GM23338 (cell line): ENCODE data around the gene SCFD2. TPM values are rescaled to one million over a fixed set of nuclear protein-coding genes. Genes with fewer than 3 reads are reported as not detected.
A peak's percentile ranks its signal among the peaks of the same experiment; 100 is the strongest.

Experiments
- ATAC-seq: fragments of 200-7000 bp; cut with Tn5 transposase; 3 replicates; pipeline ENCODE4 v1.9.1; 2020
- DNase-seq: peaks from one replicate; pipeline ENCODE4 v3.0.0-alpha.2; 2015; ENCODE audit warnings: low spot score
- H2AFZ ChIP-seq: fragments of 200-600 bp; sonication (generic); 2 replicates; pipeline ENCODE4 v1.8.0; 2016; ENCODE audit warnings: antibody characterized with exemption, mild to moderate bottlenecking, moderate library complexity
- H3F3A ChIP-seq: fragments of 200-600 bp; sonication (generic); replicated peaks from 2 replicates; pipeline ENCODE4 v1.8.0; 2017; ENCODE audit warnings: antibody characterized with exemption, mixed run types, low read depth
- H3K27ac ChIP-seq: fragments of 200-600 bp; sonication (generic); 2 replicates; pipeline ENCODE4 v1.6.1; 2016; ENCODE audit warnings: low read depth
- H3K27me3 ChIP-seq: fragments of 200-600 bp; sonication (generic); 2 replicates; pipeline ENCODE4 v1.8.0; 2016; ENCODE audit warnings: mild to moderate bottlenecking, mixed run types, moderate library complexity; ENCODE audit not compliant: insufficient read depth
- H3K36me3 ChIP-seq: fragments of 200-600 bp; sonication (generic); 2 replicates; pipeline ENCODE4 v1.8.0; 2016; ENCODE audit warnings: mild to moderate bottlenecking; ENCODE audit not compliant: insufficient read depth
- H3K4me1 ChIP-seq: fragments of 200-600 bp; sonication (generic); 2 replicates; pipeline ENCODE4 v1.8.0; 2016; ENCODE audit warnings: mild to moderate bottlenecking, moderate library complexity; ENCODE audit not compliant: insufficient read depth
- H3K4me2 ChIP-seq: fragments of 200-600 bp; sonication (generic); 2 replicates; pipeline ENCODE4 v1.7.1; 2017; ENCODE audit warnings: mixed run types
- H3K4me3 ChIP-seq: fragments of 200-600 bp; sonication (generic); 2 replicates; pipeline ENCODE4 v1.6.1; 2016; ENCODE audit warnings: mixed run types
- H3K79me2 ChIP-seq: fragments of 200-600 bp; sonication (generic); replicated peaks from 2 replicates; pipeline ENCODE4 v1.8.0; 2017; ENCODE audit warnings: mild to moderate bottlenecking; ENCODE audit not compliant: insufficient read depth
- H3K9me2 ChIP-seq: fragments of 200-600 bp; sonication (generic); 2 replicates; pipeline ENCODE4 v1.8.0; 2017; ENCODE audit not compliant: insufficient read depth
- H4K20me1 ChIP-seq: fragments of 200-600 bp; sonication (generic); replicated peaks from 2 replicates; pipeline ENCODE4 v1.8.0; 2017; ENCODE audit warnings: mild to moderate bottlenecking; ENCODE audit not compliant: insufficient read depth
- H3K27ac Mint-ChIP-seq: 2 replicates; pipeline ENCODE4 v1.8.0; 2020; ENCODE audit warnings: inconsistent platforms, mild to moderate bottlenecking, moderate library complexity, mixed read lengths
- H3K27me3 Mint-ChIP-seq: 3 replicates; pipeline ENCODE4 v1.8.0; 2022; ENCODE audit warnings: low read depth, mild to moderate bottlenecking, moderate library complexity, mixed read lengths, inconsistent platforms; ENCODE audit not compliant: insufficient read depth, poor library complexity
- H3K36me3 Mint-ChIP-seq: 3 replicates; pipeline ENCODE4 v1.8.0; 2021; ENCODE audit warnings: low read depth, mild to moderate bottlenecking, inconsistent platforms, moderate library complexity, mixed read lengths
- H3K4me1 Mint-ChIP-seq: 3 replicates; pipeline ENCODE4 v1.8.0; 2020; ENCODE audit warnings: mild to moderate bottlenecking, inconsistent platforms, mixed read lengths
- H3K4me3 Mint-ChIP-seq: 3 replicates; pipeline ENCODE4 v1.8.0; 2021; ENCODE audit warnings: moderate library complexity, mild to moderate bottlenecking, inconsistent platforms, mixed read lengths
- H3K9me3 Mint-ChIP-seq: 3 replicates; pipeline ENCODE4 v1.8.0; 2020; ENCODE audit warnings: moderate library complexity, mild to moderate bottlenecking, inconsistent platforms, mixed read lengths
- CREB1 ChIP-seq: fragments of 250-450 bp; sonication (Bioruptor Pico); IDR thresholded peaks from 2 replicates; pipeline ENCODE4 v1.5.0; 2020; ENCODE audit warnings: low read depth, mild to moderate bottlenecking, moderate library complexity
- CTCF ChIP-seq, 2 experiments: fragments of 200-600 bp in 1 of 2; sonication (generic) in 1 of 2; conservative IDR thresholded peaks; 2 replicates each; pipeline versions ENCODE4 v1.5.1 to v1.6.1; 2016 to 2017; ENCODE audit warnings: antibody characterized with exemption in 2 of 2, low read depth in 2 of 2, mild to moderate bottlenecking in 2 of 2, moderate library complexity in 1 of 2
- ETS1 ChIP-seq: IDR thresholded peaks from 2 replicates; pipeline ENCODE4 v1.6.1; 2016; ENCODE audit warnings: antibody characterized with exemption
- EZH2 ChIP-seq: fragments of 200-600 bp; sonication (generic); IDR thresholded peaks from one replicate; pipeline ENCODE4 v1.8.0; 2017; ENCODE audit warnings: antibody characterized with exemption, mild to moderate bottlenecking, low read depth; ENCODE audit not compliant: unreplicated experiment
- EZH2phosphoT487 ChIP-seq: fragments of 200-600 bp; sonication (generic); IDR thresholded peaks from one replicate; pipeline ENCODE4 v1.8.1; 2018; ENCODE audit warnings: antibody characterized with exemption; ENCODE audit not compliant: unreplicated experiment
- JUNB ChIP-seq: IDR thresholded peaks from one replicate; pipeline ENCODE4 v1.6.1; 2016; ENCODE audit warnings: antibody characterized with exemption; ENCODE audit not compliant: unreplicated experiment
- NANOG ChIP-seq: IDR thresholded peaks from 2 replicates; pipeline ENCODE4 v1.6.1; 2016; ENCODE audit warnings: antibody characterized with exemption, borderline replicate concordance
- POLR2AphosphoS5 ChIP-seq: IDR thresholded peaks from 2 replicates; pipeline ENCODE4 v1.6.1; 2016; ENCODE audit warnings: antibody characterized with exemption, low read depth
- REST ChIP-seq: IDR thresholded peaks from one replicate; pipeline ENCODE4 v1.6.1; 2018; ENCODE audit warnings: antibody characterized with exemption; ENCODE audit not compliant: unreplicated experiment
- STAT1 ChIP-seq: IDR thresholded peaks from one replicate; pipeline ENCODE4 v1.6.1; 2016; ENCODE audit warnings: antibody characterized with exemption; ENCODE audit not compliant: unreplicated experiment
- ZNF114 ChIP-seq: fragments of 250-450 bp; sonication (Bioruptor Pico); IDR thresholded peaks from 2 replicates; pipeline ENCODE4 v1.5.0; 2020; ENCODE audit warnings: mild to moderate bottlenecking, moderate library complexity
- ZNF331 ChIP-seq: fragments of 250-450 bp; sonication (Bioruptor Pico); IDR thresholded peaks from 2 replicates; pipeline ENCODE4 v1.5.0; 2020; ENCODE audit warnings: low read depth, mild to moderate bottlenecking, moderate library complexity
- ZNF462 ChIP-seq: fragments of 250-450 bp; sonication (Bioruptor Pico); IDR thresholded peaks from 2 replicates; pipeline ENCODE4 v1.5.0; 2020; ENCODE audit warnings: mild to moderate bottlenecking, moderate library complexity
- polyA plus RNA-seq: library from polyadenylated mRNA; unstranded; fragments of >200 nt; fragmentation: Nextera tagmentation; extraction: Ambion mirVana; gene quantifications from 2 replicates; pipeline ENCODE4 v1.2.1, GENCODE V29; 2016
- total RNA-seq: library from RNA; depleted of rRNA; stranded (reverse); fragments of >200 nt; shearing (Covaris generic); gene quantifications from 2 replicates; pipeline ENCODE4 v1.2.3, GENCODE V29; 2014

Gene SCFD2
- total and polyA plus RNA-seq, 2 experiments from 2014 or later = 5.7 to 17.5 TPM

- H3F3A ChIP-seq = no peaks in the 10 kb centered on the region; the same call in 1 of the 2 replicates
- H3K79me2 ChIP-seq = no peaks in the 10 kb centered on the region
- no peaks in the 10 kb centered on the region for H3K36me3 ChIP-seq
- no peak for TF ChIP-seq EZH2phosphoT487
- no peak for TF ChIP-seq CREB1 (CRISPR knock-in tag)
- no peak for TF ChIP-seq ZNF114 (CRISPR knock-in tag)
- TF ChIP-seq ZNF462 (CRISPR knock-in tag) = no peak
- no peak for TF ChIP-seq CTCF (conservative IDR thresholded peaks at IDR 0.05; ENCODE audit: low read depth in 2 of 2)
- TF ChIP-seq STAT1 = no peak
- TF ChIP-seq REST = no peak
- no peak for TF ChIP-seq ETS1
- no peak for TF ChIP-seq ZNF331 (CRISPR knock-in tag)
- no peak for TF ChIP-seq POLR2AphosphoS5
- TF ChIP-seq NANOG = no peak
- TF ChIP-seq JUNB = no peak
- TF ChIP-seq EZH2 = no peak
- no peak for ATAC-seq
- no peak overlapping the region for H3K27ac Mint-ChIP-seq
- H3K4me1 Mint-ChIP-seq = peaks cover 58% of the 10 kb centered on the region
- H3K9me2 ChIP-seq = peaks cover 6% of the 10 kb centered on the region; the same call in 1 of the 2 replicates
- no peaks in the 10 kb centered on the region for H3K36me3 Mint-ChIP-seq
- H3K27ac ChIP-seq = no peak overlapping the region
- no peak overlapping the region for H3K4me3 ChIP-seq
- peaks cover 11% of the 10 kb centered on the region for H3K27me3 Mint-ChIP-seq
- H2AFZ ChIP-seq = peak overlapping the region; percentile 84
- H3K4me2 ChIP-seq = 0 out of 2 replicates have a peak overlapping the region, but pooled peaks have one; percentile 18
- DNase-seq = no peak
- H3K4me3 Mint-ChIP-seq = no peak overlapping the region
- H3K27me3 ChIP-seq = no peaks in the 10 kb centered on the region
- peaks cover 29% of the 10 kb centered on the region for H3K4me1 ChIP-seq
- H3K9me3 Mint-ChIP-seq = no peaks in the 10 kb centered on the region; the same call in 2 of the 3 replicates
- no peaks in the 10 kb centered on the region for H4K20me1 ChIP-seq
Observed at GRCh38 chr4:52841682-52842456, 524.0 kb downstream of the SCFD2 start.
